Activated naive CD4-positive, alpha-beta T cell treated with Interleukin-2 at 50 U/mL for 16 hours (primary cell): Measurements from ENCODE around the gene VPS41.

ENCODE experiments used
- DNase-seq: peaks from one replicate; pipeline ENCODE4 v3.0.0-alpha.2; 2020

VPS41 gene

DNA sequence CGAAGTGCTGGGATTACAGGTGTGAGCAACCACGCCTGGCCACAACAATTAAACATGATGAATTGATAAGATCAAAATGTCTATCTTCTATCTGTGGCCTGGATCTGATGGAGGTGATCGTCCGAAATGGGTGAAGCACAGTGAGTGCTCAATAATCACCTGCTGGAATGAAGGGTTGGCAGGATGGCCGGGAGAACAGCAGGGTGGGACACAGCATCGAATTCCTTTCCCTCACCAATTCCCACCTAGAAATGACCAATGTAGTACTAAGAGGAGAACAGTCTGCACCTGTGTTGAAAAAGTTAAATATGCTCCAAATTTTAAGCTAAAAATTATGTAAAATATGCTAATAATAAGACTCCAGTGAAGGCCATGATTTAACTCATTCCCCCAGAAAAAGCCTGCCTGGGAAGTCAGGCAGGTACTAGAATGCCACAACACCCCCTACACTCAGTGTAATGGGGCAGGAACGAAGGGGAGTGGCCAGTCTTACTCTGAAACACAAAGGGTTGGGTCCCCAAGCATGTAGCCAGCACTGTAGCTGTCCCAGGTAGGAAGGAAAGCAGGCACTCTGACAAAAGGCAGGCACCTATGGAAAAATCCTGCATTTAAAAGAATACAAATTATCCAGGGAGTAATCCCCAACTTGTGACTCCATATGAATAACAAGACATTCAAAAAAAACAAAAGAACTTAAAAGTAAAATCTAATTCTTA is 110.3 kb downstream of the VPS41 start:
- no peak for DNase-seq

GRCh38 chr7:38796626-38797501 is 112.1 kb downstream of the VPS41 start:
- DNase-seq, result peak; percentile 35

- DNase-seq, result no peak
Measured at GRCh38 chr7:38795593-38795992, 113.4 kb downstream of the VPS41 start.

DNA sequence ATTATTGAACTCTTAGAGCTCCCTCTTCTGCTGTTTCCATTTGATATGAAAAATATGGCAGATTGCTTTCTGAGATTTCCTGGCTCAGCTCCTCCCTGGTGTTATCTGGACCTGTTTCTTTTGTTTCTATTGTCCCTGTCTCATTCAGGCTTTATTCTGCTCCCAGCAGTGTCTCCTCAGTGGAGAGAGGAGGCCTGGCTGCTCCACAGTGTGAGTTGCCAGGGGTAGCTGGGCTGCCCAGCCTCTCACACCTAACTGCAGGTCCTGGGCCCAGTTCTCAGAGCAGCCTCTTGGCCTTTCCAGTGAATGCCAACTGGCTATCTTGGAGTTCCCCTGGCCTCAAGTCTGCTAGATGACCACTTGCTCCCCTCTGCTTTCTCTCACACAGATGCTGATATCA is 127.0 kb downstream of the VPS41 start:
- DNase-seq, result no peak

DNA sequence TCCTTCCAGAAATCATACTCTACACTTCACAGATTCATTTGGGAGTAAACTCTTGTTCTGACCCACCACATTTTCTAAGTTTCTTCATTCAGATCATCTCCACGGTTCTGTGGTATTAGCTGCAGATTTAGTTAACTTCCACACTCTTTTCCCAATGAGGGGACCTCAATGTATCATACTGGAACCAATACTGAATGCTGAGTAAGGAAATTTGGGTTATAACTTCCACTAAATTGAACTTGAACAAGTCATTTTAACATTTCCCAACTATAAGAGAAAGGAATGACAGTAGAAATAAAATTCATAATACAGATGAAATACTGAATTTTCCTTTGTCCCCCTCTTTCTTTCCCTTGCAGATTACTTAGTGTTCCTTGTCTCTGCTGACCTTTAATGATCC is 131.4 kb downstream of the VPS41 start:
- DNase-seq, result no peak

- DNase-seq, result no peak
Measured at GRCh38 chr7:38775506-38776175, 133.3 kb downstream of the VPS41 start.

- DNase-seq, result no peak
Measured at GRCh38 chr7:38773430-38773829, 135.6 kb downstream of the VPS41 start.

DNA sequence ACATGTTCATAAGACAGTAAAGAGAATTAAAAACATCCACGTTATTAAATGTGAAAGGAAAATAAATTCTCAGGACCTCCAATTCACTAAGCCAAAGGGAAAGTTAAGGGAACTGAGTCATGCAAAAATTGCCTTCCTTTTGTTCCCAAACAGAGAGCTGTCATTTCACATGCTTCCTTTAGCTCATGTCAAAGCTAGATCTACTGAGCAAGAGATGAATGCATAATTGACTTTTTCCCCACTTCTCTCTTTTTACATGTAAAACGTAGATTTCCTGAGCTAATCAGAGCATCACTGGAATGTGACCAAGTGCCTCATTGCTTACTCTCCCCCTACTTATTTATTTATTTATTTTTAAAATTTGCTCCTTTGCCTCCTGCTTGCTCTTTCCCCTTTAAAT is 148.8 kb downstream of the VPS41 start:
- DNase-seq, result no peak

DNA sequence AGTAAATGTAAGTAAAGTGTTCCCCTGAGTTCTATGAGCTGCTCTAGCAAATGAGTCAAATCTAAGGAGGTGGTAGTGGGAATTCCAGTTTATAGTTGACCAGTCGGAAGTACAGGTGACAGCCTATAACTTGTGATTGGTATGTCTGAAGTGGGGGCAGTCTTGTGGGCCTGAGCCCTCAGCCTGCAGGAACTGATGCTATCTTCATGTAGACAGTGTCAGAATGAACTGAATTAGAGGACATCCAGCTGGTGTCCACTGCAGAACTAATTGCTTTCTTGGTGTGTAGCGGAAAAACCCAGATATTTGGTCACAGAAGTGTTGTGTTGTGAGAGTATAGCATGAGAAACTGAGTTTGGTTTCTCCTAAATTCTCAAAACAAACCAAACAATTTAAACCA is 150.0 kb downstream of the VPS41 start:
- no peak for DNase-seq

GRCh38 chr7:38757931-38758330 is 151.1 kb downstream of the VPS41 start:
- no peak for DNase-seq

- DNase-seq, result no peak
Measured at GRCh38 chr7:38756521-38756920, 152.5 kb downstream of the VPS41 start.

- DNase-seq, result no peak
Measured at GRCh38 chr7:38753347-38753746, 155.6 kb downstream of the VPS41 start.

DNA sequence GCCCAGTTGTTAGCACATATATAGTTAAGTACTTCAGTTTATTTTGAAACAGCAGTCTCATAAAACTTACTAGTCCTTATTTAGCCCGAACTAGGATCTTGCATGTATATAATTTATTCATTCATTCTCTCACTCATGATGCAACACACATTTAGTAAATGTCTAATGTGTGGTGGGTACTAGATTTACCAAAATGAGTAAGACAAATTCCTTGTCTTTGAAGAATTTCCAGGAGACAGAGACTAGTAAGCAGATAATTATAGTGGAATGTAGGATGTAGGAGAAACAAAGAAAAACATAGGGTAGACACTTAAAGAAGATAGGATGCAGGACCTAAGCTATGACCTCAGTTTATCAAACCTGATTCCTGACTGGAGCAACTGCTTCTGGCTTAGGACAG is 157.6 kb downstream of the VPS41 start:
- no peak for DNase-seq

DNA sequence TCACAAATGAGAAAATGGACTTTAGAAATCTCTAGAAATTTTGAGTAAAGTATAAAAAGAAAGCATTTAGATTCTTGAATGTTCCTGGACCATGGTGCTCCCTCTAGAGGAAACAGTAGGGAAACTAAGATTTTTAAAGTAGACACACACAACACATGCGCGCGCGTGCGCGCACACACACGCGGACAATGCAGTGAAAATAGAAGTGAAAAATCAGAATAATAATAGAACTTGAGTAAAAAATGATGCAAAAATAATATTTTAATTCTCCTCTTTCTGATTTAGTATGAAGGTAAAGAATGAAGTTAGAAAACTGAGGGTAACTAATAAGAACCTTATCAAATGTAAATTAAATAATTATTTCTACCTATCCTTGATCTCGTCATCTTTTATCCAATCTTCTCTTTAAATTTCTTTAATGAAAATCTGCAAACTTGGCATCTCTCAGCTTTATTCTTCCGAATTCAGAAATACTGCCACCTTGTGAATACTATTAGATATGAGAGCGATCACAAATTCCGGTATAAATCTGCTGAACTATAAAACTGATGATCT is 160.9 kb downstream of the VPS41 start:
- DNase-seq, result no peak

DNA sequence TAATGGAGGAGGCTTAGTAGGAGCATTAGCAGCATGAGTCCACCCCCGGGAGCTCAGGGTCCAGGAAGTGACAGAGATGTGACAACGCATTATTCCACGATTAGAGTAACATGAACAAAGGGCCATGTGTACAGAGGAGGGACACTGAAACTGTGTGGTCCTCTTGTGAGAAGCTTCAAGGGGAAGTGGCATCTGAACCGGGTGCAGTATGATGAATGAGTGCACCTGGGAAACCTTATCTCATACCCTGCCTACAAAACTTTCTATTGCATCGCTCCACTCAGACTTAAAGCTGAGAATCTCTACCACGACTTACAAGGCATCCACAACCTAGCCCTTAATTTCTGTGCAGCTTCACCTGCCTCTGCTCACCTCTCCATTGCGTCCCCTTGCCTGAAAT is 162.6 kb downstream of the VPS41 start:
- no peak for DNase-seq

DNA sequence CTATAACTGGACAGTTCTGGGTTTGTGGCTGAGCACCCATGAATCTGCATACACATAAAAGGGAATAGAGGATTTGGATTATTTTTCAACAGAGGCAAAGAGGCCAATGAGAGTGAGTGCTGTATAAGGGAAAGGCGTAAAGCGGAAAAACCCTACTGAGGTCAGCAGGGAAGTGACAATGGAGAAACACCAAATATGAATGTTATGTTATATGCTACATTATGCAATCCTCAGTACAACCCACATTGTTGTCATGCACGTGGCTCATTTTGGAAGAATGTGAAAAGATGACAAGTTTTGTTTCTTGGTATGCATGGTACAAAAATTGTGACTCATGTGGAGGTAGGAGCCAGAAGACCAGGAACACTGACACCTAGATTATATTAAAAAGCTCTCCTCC is 164.2 kb downstream of the VPS41 start:
- DNase-seq, result no peak

DNA sequence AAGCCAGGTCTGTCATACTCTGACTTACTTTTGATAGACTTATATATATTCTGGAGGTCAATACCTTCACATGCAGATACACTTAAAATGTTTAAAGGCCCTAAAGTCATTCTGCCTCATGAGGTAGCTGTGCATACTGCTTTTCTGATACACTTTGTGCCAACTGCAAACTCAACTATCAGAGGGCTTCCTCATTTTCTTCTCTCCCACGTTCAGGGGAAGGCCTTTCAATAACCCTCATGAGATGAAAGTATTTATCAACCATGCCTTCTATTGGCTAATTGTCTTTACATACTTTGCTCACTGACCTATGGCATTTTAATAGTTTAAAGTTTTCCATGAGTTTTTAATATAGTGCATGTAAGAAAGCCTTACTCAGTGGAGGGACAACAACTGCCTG is 165.1 kb downstream of the VPS41 start:
- DNase-seq, result no peak

DNA sequence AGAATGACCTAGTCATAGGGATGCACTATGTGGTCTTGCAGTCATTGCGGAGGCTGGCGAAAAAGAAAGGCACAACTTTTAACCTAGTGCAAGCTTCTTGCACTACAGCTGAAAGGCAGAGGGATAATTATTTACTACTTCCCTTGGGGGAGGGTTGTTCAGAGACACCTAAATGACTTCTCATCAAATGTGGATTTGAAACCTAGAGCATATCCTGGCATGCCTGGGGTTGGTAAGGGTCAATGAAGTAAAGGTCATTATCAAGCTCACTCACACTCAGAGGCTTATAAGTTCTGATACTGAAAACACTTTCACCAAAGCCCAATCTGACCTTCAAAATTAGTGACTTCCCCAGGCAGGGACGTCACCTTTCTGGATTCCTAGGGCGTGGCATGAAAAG is 168.9 kb downstream of the VPS41 start:
- no peak for DNase-seq

DNA sequence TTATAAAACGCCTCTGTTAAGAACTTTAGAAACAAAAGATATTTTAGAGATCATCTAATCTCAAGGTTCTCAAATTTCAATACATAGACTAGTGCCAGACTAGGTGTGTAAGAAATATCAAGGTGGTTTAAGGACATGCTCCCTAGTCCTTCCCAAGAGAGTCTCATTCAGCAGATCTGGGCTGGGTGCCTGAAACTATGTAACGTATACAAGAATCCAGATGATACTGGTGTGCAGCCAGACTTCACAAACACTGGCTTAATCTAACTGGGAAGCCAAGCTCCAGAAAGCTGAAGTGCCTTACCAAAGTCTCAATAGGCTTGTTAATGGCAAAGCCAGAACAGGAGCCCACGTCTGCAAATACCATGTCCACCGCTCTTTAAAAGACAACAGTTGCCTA is 172.9 kb downstream of the VPS41 start:
- no peak for DNase-seq

DNA sequence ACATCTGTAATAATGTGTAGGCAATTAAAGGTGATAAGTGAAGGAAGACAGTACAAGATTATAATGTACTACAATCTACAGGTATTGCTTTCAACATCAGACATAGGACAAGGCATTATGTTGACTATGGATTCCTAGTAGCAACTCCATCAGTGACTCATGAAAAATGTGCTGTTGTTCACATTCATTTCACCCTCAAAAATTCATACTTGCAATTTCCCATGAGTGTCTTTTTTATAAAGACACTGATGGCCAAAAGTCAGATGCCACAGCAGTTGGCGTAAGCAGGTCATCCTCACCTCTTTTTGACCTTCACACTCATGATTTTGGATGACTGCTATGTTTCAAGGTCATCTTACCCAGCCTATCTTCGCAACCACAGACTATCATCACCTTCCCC is 177.8 kb downstream of the VPS41 start:
- DNase-seq, result no peak

DNA sequence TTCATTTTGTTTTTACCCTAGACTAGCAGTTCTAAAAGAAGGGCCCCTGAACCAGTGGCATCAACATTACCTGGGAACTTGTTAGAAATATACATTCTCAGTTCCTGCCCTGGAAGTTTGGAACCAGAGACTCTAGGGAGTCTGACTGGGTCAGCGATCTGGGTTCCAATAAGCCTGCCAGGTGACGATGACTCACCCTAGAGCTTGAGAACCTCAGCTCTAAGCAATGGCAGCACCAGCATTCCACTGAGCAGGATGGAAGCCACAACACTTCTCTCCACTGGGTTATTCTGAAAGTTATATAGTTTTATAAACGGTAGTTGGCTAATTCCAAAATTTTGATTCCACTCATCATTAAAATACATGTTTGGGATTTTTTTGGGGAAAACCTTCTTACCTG is 180.8 kb downstream of the VPS41 start:
- DNase-seq, result no peak

- no peak for DNase-seq
Measured at GRCh38 chr7:38727184-38727940, 181.6 kb downstream of the VPS41 start.

GRCh38 chr7:38723327-38723726 is 185.7 kb downstream of the VPS41 start:
- no peak for DNase-seq
